HepG2 (cell line): ENCODE data around the gene FAM193A. TPM values are rescaled to one million over a fixed set of nuclear protein-coding genes. Genes with fewer than 3 reads are reported as not detected.

Source experiments
- KLF11 ChIP-seq: IDR thresholded peaks from 2 replicates; pipeline ENCODE4 v1.6.1; 2016; ENCODE audit warnings: missing compliant biosample characterization
- MXD4 ChIP-seq: IDR thresholded peaks from 2 replicates; pipeline ENCODE4 v1.6.1; 2016; ENCODE audit warnings: mild to moderate bottlenecking, missing biosample characterization, missing genetic modification reagents
- NCOA2 ChIP-seq: sonication (generic); formaldehyde crosslinking; IDR thresholded peaks from 2 replicates; pipeline ENCODE4 v1.8.0; 2022; ENCODE audit warnings: inconsistent platforms
- PHB2 ChIP-seq: fragments of 450-650 bp; IDR thresholded peaks from 2 replicates; pipeline ENCODE4 v1.6.1; 2018; ENCODE audit not compliant: partially characterized antibody
- RAD51 ChIP-seq: fragments of 450-650 bp; IDR thresholded peaks from 2 replicates; pipeline ENCODE4 v1.6.1; 2016; ENCODE audit warnings: borderline replicate concordance
- SAP130 ChIP-seq: IDR thresholded peaks from 2 replicates; pipeline ENCODE4 v1.6.1; 2016; ENCODE audit warnings: low read depth
- ZBTB34 ChIP-seq: sonication (generic); formaldehyde crosslinking; IDR thresholded peaks from 2 replicates; pipeline ENCODE4 v1.8.0; 2022; ENCODE audit warnings: mild to moderate bottlenecking, missing genetic modification reagents
- ZBTB40 ChIP-seq, 2 experiments: fragments of 450-650 bp in 1 of 2; sonication (generic) in 1 of 2; formaldehyde crosslinking in 1 of 2; IDR thresholded peaks; 2 replicates each; pipeline versions ENCODE4 v1.6.1 to v1.8.0; 2016 to 2022; ENCODE audit warnings: antibody characterized with exemption in 1 of 2, mild to moderate bottlenecking in 1 of 2, missing genetic modification reagents in 1 of 2
- ZNF280B ChIP-seq: sonication (generic); formaldehyde crosslinking; IDR thresholded peaks from 2 replicates; pipeline ENCODE4 v1.5.0; 2020; ENCODE audit warnings: missing genetic modification reagents, mild to moderate bottlenecking, borderline replicate concordance
- ZNF747 ChIP-seq: sonication (generic); formaldehyde crosslinking; IDR thresholded peaks from 2 replicates; pipeline ENCODE4 v1.8.1; 2023; ENCODE audit warnings: missing genetic modification reagents, mild to moderate bottlenecking, borderline replicate concordance
- polyA plus RNA-seq, 8 experiments: library from polyadenylated mRNA; depleted of rRNA in 3 of 8; stranded (reverse) in 7 of 8; unstranded in 1 of 8; fragments of >200 nt; fragmentation: Illumina TruSeq in 4 of 8; extraction: Trizol in 4 of 8; gene quantifications; 2 replicates each; pipeline versions ENCODE4 v1.2.1 to v1.2.3, GENCODE V29; 2011 to 2016; ENCODE audit warnings: low read depth in 4 of 8, missing spikeins in 1 of 8, mixed read lengths in 1 of 8; ENCODE audit not compliant: insufficient read depth in 1 of 8
- total RNA-seq, 5 experiments: library from RNA; depleted of rRNA; stranded (reverse); fragments of >200 nt; fragmentation: Illumina TruSeq; extraction: Trizol; gene quantifications; 2 replicates each; pipeline ENCODE4 v1.2.3, GENCODE V29; 2016; ENCODE audit warnings: low read depth in 1 of 5

FAM193A gene
- total and polyA plus RNA-seq, 2 of the 13 experiments (the other 11 are each of a cell fraction or from before 2014, with no cell fraction given) = 5.7 to 8.7 TPM

GRCh38 chr4:2733001-2733843, 196.8 kb downstream of the FAM193A start (continued):
- TF ChIP-seq ZBTB40 (IDR thresholded peaks at IDR 0.05) = no peak
- no peak for TF ChIP-seq ZBTB40 (CRISPR knock-in tag; IDR thresholded peaks at IDR 0.05)
- peak; percentile 44; the same call in 1 of the 2 replicates for TF ChIP-seq SAP130 (CRISPR knock-in tag)
- TF ChIP-seq RAD51 = no peak
- TF ChIP-seq ZBTB34 (CRISPR knock-in tag) = 0 out of 2 replicates have a peak, but pooled peaks have one; percentile 24
- TF ChIP-seq MXD4 (CRISPR knock-in tag) = no peak
- TF ChIP-seq ZNF747 = peak; percentile 80; the same call in 1 of the 2 replicates
- peak; percentile 50; the same call in 1 of the 2 replicates for TF ChIP-seq NCOA2
- no peak for TF ChIP-seq KLF11 (CRISPR knock-in tag)
- TF ChIP-seq PHB2 = no peak
- TF ChIP-seq ZNF280B = no peak
